ENCODE results near the gene PCBP4. TPM values are rescaled to one million over a fixed set of nuclear protein-coding genes. Genes with fewer than 3 reads are reported as not detected.
"Not testable (repeated sequence)": the region's sequence is repeated elsewhere in the genome, so short reads cannot be mapped to it uniquely, and the experiment has no call there.

PCBP4 gene
- polyA plus RNA-seq, 6 donors from 2014 or later: 3.0 to 5.7 (median 5.0) TPM

GRCh38 chr3:52002748-52003147, 35.5 kb upstream of the PCBP4 start:
- Mint-ChIP-seq H3K4me1 (peaks cover 4 to 10% (median 8%) of the 10 kb centered on the region in 3 donors), H3K27ac (peak overlapping the region in 1 of 6 donors; percentile 9), H3K27me3 (peaks cover 0 to 8% (median 6%) of the 10 kb centered on the region in 3 donors), H3K36me3 (no peaks in the 10 kb centered on the region), H3K9me3 (no peaks in the 10 kb centered on the region), H3K4me3 (no peak overlapping the region)
- ATAC-seq (ENCODE audit: low read depth in 2 of 2) (no peak), DNase-seq (no peak)

- peak; percentile 98 to 99 for ATAC-seq (ENCODE audit: low read depth in 2 of 2)
- DNase-seq: peak; percentile 88
- peaks cover 0 to 10% (median 7%) of the 10 kb centered on the region in 3 donors for H3K27me3 Mint-ChIP-seq
- peak overlapping the region in 1 of 6 donors; percentile 44 for H3K27ac Mint-ChIP-seq
- no peaks in the 10 kb centered on the region for H3K9me3 Mint-ChIP-seq
- H3K4me3 Mint-ChIP-seq: peak overlapping the region in 2 of 8 donors; percentile 23 to 36
- H3K4me1 Mint-ChIP-seq: peaks cover 4 to 11% (median 10%) of the 10 kb centered on the region in 3 donors
- no peaks in the 10 kb centered on the region for H3K36me3 Mint-ChIP-seq
Observed at GRCh38 chr3:52001443-52001974, 34.3 kb upstream of the PCBP4 start.

- ATAC-seq (ENCODE audit: low read depth in 2 of 2) (no peak), DNase-seq (no peak)
- Mint-ChIP-seq H3K27me3 (peaks cover 0 to 10% (median 7%) of the 10 kb centered on the region in 3 donors), H3K36me3 (peaks cover 0 to 7% of the 10 kb centered on the region in 2 donors), H3K4me3 (no peak overlapping the region), H3K9me3 (peaks cover 0 to 2% (median 0%) of the 10 kb centered on the region in 7 donors), H3K4me1 (peaks cover 9 to 22% (median 21%) of the 10 kb centered on the region in 3 donors), H3K27ac (peak overlapping the region in 1 of 6 donors; percentile 16)
Observed at GRCh38 chr3:51999846-52000245, 32.6 kb upstream of the PCBP4 start.

GRCh38 chr3:51998774-51999173, 31.5 kb upstream of the PCBP4 start:
- ATAC-seq (ENCODE audit: low read depth in 2 of 2) (no peak), DNase-seq (no peak)
- H3K27ac Mint-ChIP-seq: no peak overlapping the region
- no peak overlapping the region for H3K4me3 Mint-ChIP-seq
- H3K36me3 Mint-ChIP-seq: peaks cover 0 to 7% of the 10 kb centered on the region in 2 donors
- H3K4me1 Mint-ChIP-seq: peaks cover 16 to 33% (median 32%) of the 10 kb centered on the region in 3 donors
- peaks cover 0 to 2% (median 0%) of the 10 kb centered on the region in 7 donors for H3K9me3 Mint-ChIP-seq
- H3K27me3 Mint-ChIP-seq: peaks cover 0 to 10% (median 7%) of the 10 kb centered on the region in 3 donors

GRCh38 chr3:51997935-51998596, 30.8 kb upstream of the PCBP4 start:
- Mint-ChIP-seq H3K9me3 (peaks cover 0 to 2% (median 0%) of the 10 kb centered on the region in 7 donors), H3K27ac (peak overlapping the region in 1 of 6 donors; percentile 7), H3K4me1 (peaks cover 19 to 39% (median 38%) of the 10 kb centered on the region in 3 donors), H3K27me3 (peaks cover 0 to 10% (median 7%) of the 10 kb centered on the region in 3 donors), H3K4me3 (no peak overlapping the region), H3K36me3 (peaks cover 0 to 7% of the 10 kb centered on the region in 2 donors)
- ATAC-seq (ENCODE audit: low read depth in 2 of 2) (no peak), DNase-seq (no peak)

- peak overlapping the region in 6 of 8 donors; percentile 7 to 86 (median 44) for H3K4me3 Mint-ChIP-seq
Observed at GRCh38 chr3:51997172-51997571, 29.9 kb upstream of the PCBP4 start.

GRCh38 chr3:51995346-51996163, 28.3 kb upstream of the PCBP4 start, which contains the start of gene RPL29:
TSS of gene RPL29 (minus strand) at chr3:51995895. CDS start at chr3:51995461, 434 bp downstream.
- Mint-ChIP-seq H3K4me1 (peaks cover 19 to 48% (median 36%) of the 10 kb centered on the region in 3 donors), H3K36me3 (peaks cover 0 to 7% of the 10 kb centered on the region in 2 donors), H3K27me3 (peaks cover 0 to 10% (median 7%) of the 10 kb centered on the region in 3 donors), H3K4me3 (peak within 1 kb of the TSS; percentile 95 to 100 (median 100)), H3K27ac (peak within 1 kb of the TSS; percentile 99 to 100 (median 100)), H3K9me3 (peaks cover 0 to 2% (median 0%) of the 10 kb centered on the region in 7 donors)
- peak; percentile 89 for DNase-seq
- peak; percentile 92 to 98 for ATAC-seq (ENCODE audit: low read depth in 2 of 2)

More at GRCh38 chr3:51997172-51997571, 29.9 kb upstream of the PCBP4 start:
- Mint-ChIP-seq H3K27ac (peak overlapping the region in 2 of 6 donors; percentile 41 to 42), H3K27me3 (peaks cover 0 to 10% (median 7%) of the 10 kb centered on the region in 3 donors), H3K4me1 (peaks cover 23 to 47% (median 43%) of the 10 kb centered on the region in 3 donors), H3K36me3 (peaks cover 0 to 7% of the 10 kb centered on the region in 2 donors), H3K9me3 (peaks cover 0 to 2% (median 0%) of the 10 kb centered on the region in 7 donors)
- ATAC-seq (ENCODE audit: low read depth in 2 of 2) (no peak), DNase-seq (no peak)

- peak overlapping the region; percentile 95 to 100 (median 100) for H3K4me3 Mint-ChIP-seq
Observed at GRCh38 chr3:51994530-51994929, 27.3 kb upstream of the PCBP4 start.

GRCh38 chr3:51993657-51994056, 26.4 kb upstream of the PCBP4 start:
- Mint-ChIP-seq H3K4me3 (peak overlapping the region in 3 of 8 donors; percentile 12 to 100 (median 95)), H3K27me3 (peaks cover 0 to 10% (median 7%) of the 10 kb centered on the region in 3 donors), H3K27ac (peak overlapping the region in 2 of 6 donors; percentile 24 to 100), H3K4me1 (peaks cover 26 to 48% (median 36%) of the 10 kb centered on the region in 3 donors)
- ATAC-seq (ENCODE audit: low read depth in 2 of 2); H3K36me3 Mint-ChIP-seq; H3K9me3 Mint-ChIP-seq; DNase-seq: not testable (repeated sequence)

More at GRCh38 chr3:51994530-51994929, 27.3 kb upstream of the PCBP4 start:
- Mint-ChIP-seq H3K27me3 (peaks cover 0 to 10% (median 7%) of the 10 kb centered on the region in 3 donors), H3K36me3 (peaks cover 0 to 7% of the 10 kb centered on the region in 2 donors), H3K27ac (peak overlapping the region in 5 of 6 donors; percentile 82 to 100 (median 100)), H3K4me1 (peaks cover 19 to 48% (median 36%) of the 10 kb centered on the region in 3 donors), H3K9me3 (peaks cover 0 to 2% (median 0%) of the 10 kb centered on the region in 7 donors)
- DNase-seq (no peak), ATAC-seq (ENCODE audit: low read depth in 2 of 2) (no peak)

- Mint-ChIP-seq H3K4me3 (no peak overlapping the region), H3K9me3 (peaks cover 0 to 2% (median 0%) of the 10 kb centered on the region in 7 donors), H3K27ac (peak overlapping the region in 1 of 6 donors; percentile 59), H3K27me3 (no peaks in the 10 kb centered on the region), H3K36me3 (peaks cover 0 to 7% of the 10 kb centered on the region in 2 donors), H3K4me1 (peaks cover 28 to 48% (median 36%) of the 10 kb centered on the region in 3 donors)
- DNase-seq: no peak
- no peak for ATAC-seq (ENCODE audit: low read depth in 2 of 2)
Observed at GRCh38 chr3:51992017-51992682, 24.9 kb upstream of the PCBP4 start.

- peak overlapping the region in 1 of 6 donors; percentile 60 for H3K27ac Mint-ChIP-seq
- not testable (repeated sequence) for H3K36me3 Mint-ChIP-seq; DNase-seq; H3K9me3 Mint-ChIP-seq; H3K27me3 Mint-ChIP-seq; H3K4me3 Mint-ChIP-seq; ATAC-seq (ENCODE audit: low read depth in 2 of 2)
- H3K4me1 Mint-ChIP-seq: peaks cover 24 to 40% (median 37%) of the 10 kb centered on the region in 3 donors
Observed at GRCh38 chr3:51990501-51990971, 23.3 kb upstream of the PCBP4 start.
